DOHH2 (cell line): ENCODE measurements around the gene RBM24.

Experiments used
- H3F3A ChIP-seq: fragments of 200-600 bp; sonication (generic), shearing (Covaris generic); 2 replicates; pipeline ENCODE4 v1.6.0; 2016; ENCODE audit warnings: antibody characterized with exemption, mild to moderate bottlenecking; ENCODE audit not compliant: control insufficient read depth, insufficient read depth
- H3K27ac ChIP-seq: fragments of 200-600 bp; sonication (generic); 2 replicates; pipeline ENCODE4 v1.5.1; 2014; ENCODE audit warnings: low read depth, mild to moderate bottlenecking, low read length, moderate library complexity
- H3K27me3 ChIP-seq: fragments of 200-600 bp; sonication (generic); 2 replicates; pipeline ENCODE4 v1.6.1; 2014; ENCODE audit warnings: mild to moderate bottlenecking, low read length, mixed read lengths; ENCODE audit not compliant: control insufficient read depth
- H3K36me3 ChIP-seq: fragments of 200-600 bp; sonication (generic); 2 replicates; pipeline ENCODE4 v1.6.1; 2014; ENCODE audit warnings: mild to moderate bottlenecking, low read length, moderate library complexity, mixed read lengths; ENCODE audit not compliant: control insufficient read depth
- H3K4me1 ChIP-seq: fragments of 200-600 bp; sonication (generic); 2 replicates; pipeline ENCODE4 v1.6.1; 2014; ENCODE audit warnings: mild to moderate bottlenecking, low read length, mixed read lengths; ENCODE audit not compliant: control insufficient read depth
- H3K4me2 ChIP-seq: fragments of 200-600 bp; sonication (generic); 2 replicates; pipeline ENCODE4 v1.6.0; 2014; ENCODE audit warnings: mild to moderate bottlenecking, low read length, moderate library complexity
- H3K4me3 ChIP-seq: fragments of 200-600 bp; sonication (generic); 2 replicates; pipeline ENCODE4 v1.5.1; 2014; ENCODE audit warnings: mild to moderate bottlenecking, low read length, mixed read lengths
- H3K79me2 ChIP-seq: fragments of 200-600 bp; sonication (generic); 2 replicates; pipeline ENCODE4 v1.6.1; 2014; ENCODE audit warnings: mild to moderate bottlenecking, low read length, mixed read lengths; ENCODE audit not compliant: control insufficient read depth
- H3K9me2 ChIP-seq: fragments of 200-600 bp; sonication (generic); replicated peaks from 2 replicates; pipeline ENCODE4 v1.6.1; 2014; ENCODE audit warnings: mild to moderate bottlenecking, low read length, mixed read lengths; ENCODE audit not compliant: control insufficient read depth
- H3K9me3 ChIP-seq: fragments of 200-600 bp; sonication (generic); 2 replicates; pipeline ENCODE4 v1.6.1; 2014; ENCODE audit warnings: antibody characterized with exemption, low read length, mixed read lengths; ENCODE audit not compliant: control insufficient read depth, insufficient read depth
- H4K20me1 ChIP-seq: fragments of 200-600 bp; sonication (generic); 2 replicates; pipeline ENCODE4 v1.6.0; 2014; ENCODE audit warnings: low read depth, mild to moderate bottlenecking, antibody characterized with exemption, low read length, moderate library complexity; ENCODE audit not compliant: control insufficient read depth, insufficient read depth
- EZH2phosphoT487 ChIP-seq: fragments of 200-600 bp; sonication (generic); IDR thresholded peaks from 2 replicates; pipeline ENCODE4 v1.6.1; 2017; ENCODE audit warnings: borderline replicate concordance, mild to moderate bottlenecking, antibody characterized with exemption, low read length, moderate library complexity, mixed read lengths
- TF ChIP-seq, protein P1 (sequence below): fragments of 200-600 bp; sonication (generic); IDR thresholded peaks from one replicate; pipeline ENCODE4 v1.5.1; 2014; ENCODE audit warnings: antibody characterized with exemption, mild to moderate bottlenecking, low read depth, low read length; ENCODE audit not compliant: poor library complexity, severe bottlenecking

The RBM24 gene

DNA sequence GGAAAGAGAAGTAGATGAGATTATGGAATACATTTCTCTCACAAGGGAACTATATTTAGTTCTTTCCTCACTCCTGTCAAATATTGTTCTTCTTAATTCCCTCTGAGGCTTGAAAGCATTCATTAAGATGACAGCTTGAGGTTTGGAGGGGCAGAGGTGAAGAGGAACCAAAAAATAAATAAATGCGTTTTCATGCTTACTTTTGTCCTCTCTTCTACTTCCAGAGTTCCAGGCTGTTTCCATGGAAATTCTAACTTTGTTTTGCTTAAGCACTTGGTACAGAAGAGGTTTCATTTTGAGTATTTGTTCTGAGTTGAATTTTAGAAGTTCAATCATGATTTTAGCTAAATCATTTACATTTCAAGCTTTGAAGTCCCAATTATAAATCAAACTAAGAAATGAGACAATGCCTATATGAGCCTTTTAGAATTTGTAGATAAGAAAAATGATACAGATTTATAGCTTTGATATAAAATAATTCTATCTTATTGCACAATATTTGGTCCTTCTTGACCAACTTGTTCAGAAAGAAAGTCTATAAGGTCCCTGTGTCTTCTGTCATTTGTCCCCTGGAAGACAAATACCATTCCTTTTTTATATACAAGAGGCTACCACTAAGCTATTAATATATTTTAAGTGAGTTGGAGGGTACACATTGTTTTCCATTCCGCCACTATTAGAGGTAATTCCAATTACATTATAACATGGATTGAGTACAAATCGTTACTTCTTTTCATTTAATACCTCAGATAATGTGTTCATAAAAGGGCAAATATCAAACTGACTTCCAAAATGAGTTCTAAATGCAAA, 16.3 kb downstream of the RBM24 start:
- Histone ChIP-seq H4K20me1 (no peaks in the 10 kb centered on the region), H3K4me2 (no peak overlapping the region), H3K27ac (no peak overlapping the region), H3K27me3 (no peaks in the 10 kb centered on the region), H3K4me1 (no peaks in the 10 kb centered on the region), H3K9me3 (no peaks in the 10 kb centered on the region), H3K36me3 (no peaks in the 10 kb centered on the region), H3K79me2 (no peaks in the 10 kb centered on the region), H3K4me3 (no peak overlapping the region), H3K9me2 (no peaks in the 10 kb centered on the region), H3F3A (no peaks in the 10 kb centered on the region)
- TF ChIP-seq, protein P1, sequence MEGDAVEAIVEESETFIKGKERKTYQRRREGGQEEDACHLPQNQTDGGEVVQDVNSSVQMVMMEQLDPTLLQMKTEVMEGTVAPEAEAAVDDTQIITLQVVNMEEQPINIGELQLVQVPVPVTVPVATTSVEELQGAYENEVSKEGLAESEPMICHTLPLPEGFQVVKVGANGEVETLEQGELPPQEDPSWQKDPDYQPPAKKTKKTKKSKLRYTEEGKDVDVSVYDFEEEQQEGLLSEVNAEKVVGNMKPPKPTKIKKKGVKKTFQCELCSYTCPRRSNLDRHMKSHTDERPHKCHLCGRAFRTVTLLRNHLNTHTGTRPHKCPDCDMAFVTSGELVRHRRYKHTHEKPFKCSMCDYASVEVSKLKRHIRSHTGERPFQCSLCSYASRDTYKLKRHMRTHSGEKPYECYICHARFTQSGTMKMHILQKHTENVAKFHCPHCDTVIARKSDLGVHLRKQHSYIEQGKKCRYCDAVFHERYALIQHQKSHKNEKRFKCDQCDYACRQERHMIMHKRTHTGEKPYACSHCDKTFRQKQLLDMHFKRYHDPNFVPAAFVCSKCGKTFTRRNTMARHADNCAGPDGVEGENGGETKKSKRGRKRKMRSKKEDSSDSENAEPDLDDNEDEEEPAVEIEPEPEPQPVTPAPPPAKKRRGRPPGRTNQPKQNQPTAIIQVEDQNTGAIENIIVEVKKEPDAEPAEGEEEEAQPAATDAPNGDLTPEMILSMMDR, result no peak
- TF ChIP-seq EZH2phosphoT487, result no peak

GRCh38 chr6:17298257-17298656, 17.1 kb downstream of the RBM24 start:
- Histone ChIP-seq H3K79me2 (no peaks in the 10 kb centered on the region), H3K4me3 (no peak overlapping the region)

GRCh38 chr6:17299222-17299621, 18.1 kb downstream of the RBM24 start:
- H3K4me2 ChIP-seq, result no peak overlapping the region
- H3K4me1 ChIP-seq, result no peaks in the 10 kb centered on the region
- H3K27me3 ChIP-seq, result no peaks in the 10 kb centered on the region
- H3K9me3 ChIP-seq, result no peaks in the 10 kb centered on the region
- no peaks in the 10 kb centered on the region for H3F3A ChIP-seq
- H3K79me2 ChIP-seq, result no peaks in the 10 kb centered on the region
- no peaks in the 10 kb centered on the region for H3K36me3 ChIP-seq
- no peak overlapping the region for H3K4me3 ChIP-seq
- no peak overlapping the region for H3K27ac ChIP-seq
- TF ChIP-seq, protein P1, result no peak
- TF ChIP-seq EZH2phosphoT487, result no peak
- H4K20me1 ChIP-seq, result no peaks in the 10 kb centered on the region
- no peaks in the 10 kb centered on the region for H3K9me2 ChIP-seq

More at GRCh38 chr6:17298257-17298656, 17.1 kb downstream of the RBM24 start:
- TF ChIP-seq, protein P1, result no peak
- no peak for TF ChIP-seq EZH2phosphoT487
- no peaks in the 10 kb centered on the region for H3K9me2 ChIP-seq
- no peaks in the 10 kb centered on the region for H3K27me3 ChIP-seq
- no peak overlapping the region for H3K27ac ChIP-seq
- no peaks in the 10 kb centered on the region for H3K36me3 ChIP-seq
- H3K9me3 ChIP-seq, result no peaks in the 10 kb centered on the region
- no peaks in the 10 kb centered on the region for H3F3A ChIP-seq
- H4K20me1 ChIP-seq, result no peaks in the 10 kb centered on the region
- no peak overlapping the region for H3K4me2 ChIP-seq
- no peaks in the 10 kb centered on the region for H3K4me1 ChIP-seq
